Measurements from ENCODE around the gene SEC61B.

DNA sequence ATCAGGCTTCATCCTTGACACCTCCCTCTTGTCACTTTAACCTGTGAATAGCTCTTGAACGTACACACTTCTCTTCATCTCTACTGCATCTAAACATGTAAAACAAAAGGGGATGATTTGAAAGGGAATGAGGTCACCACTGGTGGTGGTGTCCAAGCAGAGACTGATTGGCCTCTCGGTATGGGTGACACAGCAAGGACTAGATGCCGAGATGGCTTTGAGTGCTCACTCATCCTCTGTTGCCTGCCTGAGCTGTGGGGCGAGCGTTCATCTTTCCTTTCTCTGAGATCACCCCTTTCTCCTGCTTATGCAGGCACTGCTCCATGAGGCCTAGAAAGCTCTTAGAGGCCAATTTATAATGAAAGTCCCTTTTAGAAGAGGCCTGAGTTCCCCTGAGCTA, 51.9 kb downstream of the SEC61B start:
- TF ChIP-seq, protein P1, sequence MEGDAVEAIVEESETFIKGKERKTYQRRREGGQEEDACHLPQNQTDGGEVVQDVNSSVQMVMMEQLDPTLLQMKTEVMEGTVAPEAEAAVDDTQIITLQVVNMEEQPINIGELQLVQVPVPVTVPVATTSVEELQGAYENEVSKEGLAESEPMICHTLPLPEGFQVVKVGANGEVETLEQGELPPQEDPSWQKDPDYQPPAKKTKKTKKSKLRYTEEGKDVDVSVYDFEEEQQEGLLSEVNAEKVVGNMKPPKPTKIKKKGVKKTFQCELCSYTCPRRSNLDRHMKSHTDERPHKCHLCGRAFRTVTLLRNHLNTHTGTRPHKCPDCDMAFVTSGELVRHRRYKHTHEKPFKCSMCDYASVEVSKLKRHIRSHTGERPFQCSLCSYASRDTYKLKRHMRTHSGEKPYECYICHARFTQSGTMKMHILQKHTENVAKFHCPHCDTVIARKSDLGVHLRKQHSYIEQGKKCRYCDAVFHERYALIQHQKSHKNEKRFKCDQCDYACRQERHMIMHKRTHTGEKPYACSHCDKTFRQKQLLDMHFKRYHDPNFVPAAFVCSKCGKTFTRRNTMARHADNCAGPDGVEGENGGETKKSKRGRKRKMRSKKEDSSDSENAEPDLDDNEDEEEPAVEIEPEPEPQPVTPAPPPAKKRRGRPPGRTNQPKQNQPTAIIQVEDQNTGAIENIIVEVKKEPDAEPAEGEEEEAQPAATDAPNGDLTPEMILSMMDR (IDR thresholded peaks at IDR 0.05), result no peak
- TF ChIP-seq ZFX (IDR thresholded peaks at IDR 0.05; ENCODE audit: borderline replicate concordance), result no peak

Data from 22Rv1 (cell line).